ENCODE results near the gene MAGI1. TPM values are rescaled to one million over a fixed set of nuclear protein-coding genes. Genes with fewer than 3 reads are reported as not detected.

MAGI1 gene
- total RNA-seq, 1 donor from 2014 or later, result 47.1 TPM

DNA sequence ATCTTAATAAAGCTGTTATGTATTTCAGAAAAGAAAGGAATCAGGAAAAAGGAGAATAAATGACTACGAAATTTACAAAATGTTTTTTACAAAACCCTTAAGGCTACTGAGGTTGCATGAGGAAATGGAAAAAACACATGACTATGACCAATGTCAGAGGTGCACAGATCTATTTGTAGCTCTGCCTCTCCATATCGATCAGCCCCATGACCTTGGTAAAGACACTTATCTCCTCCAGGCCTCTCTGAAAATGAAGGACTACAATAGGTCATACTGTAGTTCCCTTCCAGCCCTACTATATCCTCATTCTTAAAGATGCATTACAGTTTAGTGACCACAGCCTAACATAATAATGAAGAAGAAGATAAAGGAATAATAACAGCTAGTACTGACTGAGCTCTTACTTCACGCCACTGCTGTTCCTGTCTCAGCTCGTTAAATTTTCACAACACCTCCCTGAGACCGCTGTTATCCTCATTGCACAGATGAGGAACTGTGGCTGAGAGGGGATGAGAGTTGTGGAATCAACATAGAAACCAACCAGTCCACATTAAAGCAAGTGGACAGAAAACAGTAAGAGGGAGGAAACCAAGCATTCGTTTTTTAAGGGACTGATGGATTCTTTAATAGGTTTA lies 163.2 kb downstream of the MAGI1 start:
- TF ChIP-seq, protein P1, sequence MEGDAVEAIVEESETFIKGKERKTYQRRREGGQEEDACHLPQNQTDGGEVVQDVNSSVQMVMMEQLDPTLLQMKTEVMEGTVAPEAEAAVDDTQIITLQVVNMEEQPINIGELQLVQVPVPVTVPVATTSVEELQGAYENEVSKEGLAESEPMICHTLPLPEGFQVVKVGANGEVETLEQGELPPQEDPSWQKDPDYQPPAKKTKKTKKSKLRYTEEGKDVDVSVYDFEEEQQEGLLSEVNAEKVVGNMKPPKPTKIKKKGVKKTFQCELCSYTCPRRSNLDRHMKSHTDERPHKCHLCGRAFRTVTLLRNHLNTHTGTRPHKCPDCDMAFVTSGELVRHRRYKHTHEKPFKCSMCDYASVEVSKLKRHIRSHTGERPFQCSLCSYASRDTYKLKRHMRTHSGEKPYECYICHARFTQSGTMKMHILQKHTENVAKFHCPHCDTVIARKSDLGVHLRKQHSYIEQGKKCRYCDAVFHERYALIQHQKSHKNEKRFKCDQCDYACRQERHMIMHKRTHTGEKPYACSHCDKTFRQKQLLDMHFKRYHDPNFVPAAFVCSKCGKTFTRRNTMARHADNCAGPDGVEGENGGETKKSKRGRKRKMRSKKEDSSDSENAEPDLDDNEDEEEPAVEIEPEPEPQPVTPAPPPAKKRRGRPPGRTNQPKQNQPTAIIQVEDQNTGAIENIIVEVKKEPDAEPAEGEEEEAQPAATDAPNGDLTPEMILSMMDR (IDR thresholded peaks at IDR 0.05), result no peak
- TF ChIP-seq POLR2AphosphoS5 (IDR thresholded peaks at IDR 0.05; ENCODE audit: insufficient read depth in 1 of 2, low read depth in 1 of 2) (no peak), POLR2A (IDR thresholded peaks at IDR 0.05) (no peak)
- Histone ChIP-seq H3K27me3 (no peaks in the 10 kb centered on the region), H3K4me1 (no peaks in the 10 kb centered on the region), H3K36me3 (no peaks in the 10 kb centered on the region), H3K9me3 (no peaks in the 10 kb centered on the region), H3K27ac (no peak overlapping the region), H3K4me3 (no peak overlapping the region)
- no peak for DNase-seq (ENCODE audit: extremely low spot score in 2 of 2)
- intact Hi-C loops (cut with DNase I), result no loop called here

GRCh38 chr3:65873869-65874268 lies 164.8 kb downstream of the MAGI1 start:
- no peaks in the 10 kb centered on the region for H3K36me3 ChIP-seq
- no peak overlapping the region for H3K27ac ChIP-seq
- no peaks in the 10 kb centered on the region for H3K4me1 ChIP-seq
- H3K27me3 ChIP-seq, result no peaks in the 10 kb centered on the region
- no peak overlapping the region for H3K4me3 ChIP-seq
- no peaks in the 10 kb centered on the region for H3K9me3 ChIP-seq
- no peak for DNase-seq (ENCODE audit: extremely low spot score in 2 of 2)
- intact Hi-C loops (cut with DNase I), result no loop called here
- TF ChIP-seq POLR2AphosphoS5 (IDR thresholded peaks at IDR 0.05; ENCODE audit: insufficient read depth in 1 of 2, low read depth in 1 of 2), result no peak
- TF ChIP-seq POLR2A (IDR thresholded peaks at IDR 0.05), result no peak
- TF ChIP-seq, protein P1 (IDR thresholded peaks at IDR 0.05), result no peak

- H3K36me3 ChIP-seq, result no peaks in the 10 kb centered on the region
- H3K4me1 ChIP-seq, result no peaks in the 10 kb centered on the region
- no peaks in the 10 kb centered on the region for H3K27me3 ChIP-seq
- DNase-seq (ENCODE audit: extremely low spot score in 2 of 2), result peak in 1 of 2 donors; percentile 11
- intact Hi-C loops (cut with DNase I), result no loop called here
- no peak for TF ChIP-seq POLR2AphosphoS5 (IDR thresholded peaks at IDR 0.05; ENCODE audit: insufficient read depth in 1 of 2, low read depth in 1 of 2)
- H3K9me3 ChIP-seq, result no peaks in the 10 kb centered on the region
- no peak overlapping the region for H3K27ac ChIP-seq
- H3K4me3 ChIP-seq, result no peak overlapping the region
Measured at GRCh38 chr3:65873028-65873427, 165.7 kb downstream of the MAGI1 start.

GRCh38 chr3:65871305-65872141 lies 167.2 kb downstream of the MAGI1 start:
- TF ChIP-seq POLR2AphosphoS5 (IDR thresholded peaks at IDR 0.05; ENCODE audit: insufficient read depth in 1 of 2, low read depth in 1 of 2), result no peak
- TF ChIP-seq, protein P1 (IDR thresholded peaks at IDR 0.05), result no peak
- TF ChIP-seq POLR2A (IDR thresholded peaks at IDR 0.05), result no peak
- Histone ChIP-seq H3K36me3 (no peaks in the 10 kb centered on the region), H3K9me3 (no peaks in the 10 kb centered on the region), H3K27me3 (no peaks in the 10 kb centered on the region), H3K4me1 (no peaks in the 10 kb centered on the region), H3K4me3 (no peak overlapping the region), H3K27ac (no peak overlapping the region)
- intact Hi-C loops (cut with DNase I), result no loop called here
- DNase-seq (ENCODE audit: extremely low spot score in 2 of 2), result peak in 1 of 2 donors; percentile 69

DNA sequence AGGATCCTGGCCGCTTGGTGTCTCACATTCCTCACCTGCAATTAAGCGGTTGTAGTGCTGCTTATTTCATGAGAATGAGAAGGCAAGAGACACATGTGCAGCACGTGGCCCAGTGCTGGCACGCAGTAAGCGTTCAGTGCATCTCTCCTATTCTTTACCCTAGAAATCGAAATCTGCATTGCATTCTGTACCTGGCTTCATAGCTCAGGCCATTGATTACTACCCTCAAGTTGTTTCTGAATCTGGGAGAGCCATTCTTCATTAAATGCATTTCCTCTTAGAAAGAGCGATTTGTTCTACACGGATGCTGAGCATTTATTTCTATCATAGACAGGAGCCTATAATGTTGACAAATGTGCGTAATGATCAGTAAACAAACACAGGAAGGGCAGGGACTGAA lies 168.9 kb downstream of the MAGI1 start:
- Histone ChIP-seq H3K27me3 (no peaks in the 10 kb centered on the region), H3K4me1 (no peaks in the 10 kb centered on the region), H3K36me3 (no peaks in the 10 kb centered on the region), H3K27ac (no peak overlapping the region), H3K9me3 (no peaks in the 10 kb centered on the region), H3K4me3 (no peak overlapping the region)
- DNase-seq (ENCODE audit: extremely low spot score in 2 of 2), result no peak
- TF ChIP-seq POLR2AphosphoS5 (IDR thresholded peaks at IDR 0.05; ENCODE audit: insufficient read depth in 1 of 2, low read depth in 1 of 2) (no peak), POLR2A (IDR thresholded peaks at IDR 0.05) (no peak)
- TF ChIP-seq, protein P1 (IDR thresholded peaks at IDR 0.05), result no peak
- intact Hi-C loops (cut with DNase I), result no loop called here

Data from vagina (tissue), 2 donors.